DND-41 (cell line): ENCODE data around the gene TMEM231.

ENCODE experiments used
- ATAC-seq: fragments of 200-7000 bp; cut with Tn5 transposase; 3 replicates; pipeline ENCODE4 v1.9.1; 2021; ENCODE audit warnings: low read depth; ENCODE audit not compliant: insufficient read depth
- DNase-seq: peaks from one replicate; pipeline ENCODE4 v3.0.0-alpha.2; 2020
- H2AFZ ChIP-seq: 2 replicates; pipeline ENCODE4 v1.6.0; 2012; ENCODE audit warnings: low read depth, low read length
- H3K27ac ChIP-seq: 2 replicates; pipeline ENCODE4 v1.5.1; 2012; ENCODE audit warnings: low read length, inconsistent platforms
- H3K27me3 ChIP-seq: fragments of 200-600 bp; sonication (generic); 2 replicates; pipeline ENCODE4 v1.6.0; 2012; ENCODE audit warnings: low read length, mild to moderate bottlenecking, inconsistent platforms; ENCODE audit not compliant: insufficient read depth, poor library complexity
- H3K36me3 ChIP-seq: 2 replicates; pipeline ENCODE4 v1.5.1; 2012; ENCODE audit warnings: low read length, inconsistent platforms; ENCODE audit not compliant: insufficient read depth
- H3K4me1 ChIP-seq: 2 replicates; pipeline ENCODE4 v1.5.1; 2012; ENCODE audit warnings: mild to moderate bottlenecking, low read length; ENCODE audit not compliant: insufficient read depth
- H3K4me2 ChIP-seq: 2 replicates; pipeline ENCODE4 v1.6.0; 2012; ENCODE audit warnings: mild to moderate bottlenecking, moderate library complexity, low read length, inconsistent platforms; ENCODE audit not compliant: insufficient read depth
- H3K4me3 ChIP-seq, 2 experiments: fragments of 200-600 bp in 1 of 2; shearing (Covaris generic) in 1 of 2; 2 replicates each; pipeline ENCODE4 v1.5.1; 2012 to 2016; ENCODE audit warnings: inconsistent platforms in 2 of 2, low read length in 2 of 2, mild to moderate bottlenecking in 2 of 2, low read depth in 1 of 2, moderate library complexity in 1 of 2
- H3K79me2 ChIP-seq: 2 replicates; pipeline ENCODE4 v1.6.0; 2012; ENCODE audit warnings: low read length, inconsistent platforms; ENCODE audit not compliant: insufficient read depth
- H3K9ac ChIP-seq: 2 replicates; pipeline ENCODE4 v1.6.0; 2012; ENCODE audit warnings: low read depth, mild to moderate bottlenecking, inconsistent platforms, low read length, moderate library complexity
- H3K9me3 ChIP-seq: 2 replicates; pipeline ENCODE4 v1.5.1; 2012; ENCODE audit warnings: low read length, moderate library complexity, mild to moderate bottlenecking, inconsistent platforms; ENCODE audit not compliant: insufficient read depth, severe bottlenecking
- H4K20me1 ChIP-seq: 2 replicates; pipeline ENCODE4 v1.6.0; 2012; ENCODE audit warnings: low read length; ENCODE audit not compliant: insufficient read depth
- EZH2 ChIP-seq: IDR thresholded peaks from 3 replicates; pipeline ENCODE4 v1.6.1; 2012; ENCODE audit warnings: borderline replicate concordance, low read depth, mild to moderate bottlenecking, moderate library complexity, low read length, inconsistent platforms; ENCODE audit not compliant: severe bottlenecking
- TF ChIP-seq, protein P1 (sequence below): IDR thresholded peaks from 2 replicates; pipeline ENCODE4 v1.5.1; 2012; ENCODE audit warnings: borderline replicate concordance, low read length, moderate library complexity, mild to moderate bottlenecking; ENCODE audit not compliant: poor library complexity, severe bottlenecking; ENCODE audit errors: extremely low read depth

The TMEM231 gene

DNA sequence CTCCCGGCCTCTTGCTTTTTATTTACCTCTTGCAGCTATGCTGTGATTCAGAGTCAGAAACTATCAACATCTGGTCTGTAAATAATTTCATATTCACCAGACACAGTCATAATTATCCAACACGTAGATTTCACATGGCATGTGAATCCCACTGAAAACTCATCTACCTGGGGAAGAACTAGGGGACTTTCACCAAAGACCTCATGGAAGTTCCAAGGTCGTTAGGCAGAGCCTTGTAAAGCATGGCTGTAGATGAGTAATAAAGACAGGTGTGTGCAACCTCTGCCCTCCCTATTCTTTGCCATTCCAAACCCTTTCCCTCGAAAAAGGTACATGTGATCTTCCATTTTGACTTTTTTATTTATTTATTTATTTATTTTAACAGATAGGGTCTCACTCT is 18.3 kb downstream of the TMEM231 start:
- H3K27ac ChIP-seq, result no peak overlapping the region
- H3K4me1 ChIP-seq, result no peaks in the 10 kb centered on the region
- H3K4me2 ChIP-seq, result no peak overlapping the region
- no peaks in the 10 kb centered on the region for H4K20me1 ChIP-seq
- H3K27me3 ChIP-seq, result no peaks in the 10 kb centered on the region
- no peak overlapping the region for H2AFZ ChIP-seq
- TF ChIP-seq, protein P1, sequence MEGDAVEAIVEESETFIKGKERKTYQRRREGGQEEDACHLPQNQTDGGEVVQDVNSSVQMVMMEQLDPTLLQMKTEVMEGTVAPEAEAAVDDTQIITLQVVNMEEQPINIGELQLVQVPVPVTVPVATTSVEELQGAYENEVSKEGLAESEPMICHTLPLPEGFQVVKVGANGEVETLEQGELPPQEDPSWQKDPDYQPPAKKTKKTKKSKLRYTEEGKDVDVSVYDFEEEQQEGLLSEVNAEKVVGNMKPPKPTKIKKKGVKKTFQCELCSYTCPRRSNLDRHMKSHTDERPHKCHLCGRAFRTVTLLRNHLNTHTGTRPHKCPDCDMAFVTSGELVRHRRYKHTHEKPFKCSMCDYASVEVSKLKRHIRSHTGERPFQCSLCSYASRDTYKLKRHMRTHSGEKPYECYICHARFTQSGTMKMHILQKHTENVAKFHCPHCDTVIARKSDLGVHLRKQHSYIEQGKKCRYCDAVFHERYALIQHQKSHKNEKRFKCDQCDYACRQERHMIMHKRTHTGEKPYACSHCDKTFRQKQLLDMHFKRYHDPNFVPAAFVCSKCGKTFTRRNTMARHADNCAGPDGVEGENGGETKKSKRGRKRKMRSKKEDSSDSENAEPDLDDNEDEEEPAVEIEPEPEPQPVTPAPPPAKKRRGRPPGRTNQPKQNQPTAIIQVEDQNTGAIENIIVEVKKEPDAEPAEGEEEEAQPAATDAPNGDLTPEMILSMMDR, result no peak
- TF ChIP-seq EZH2, result no peak
- no peaks in the 10 kb centered on the region for H3K79me2 ChIP-seq
- DNase-seq, result no peak
- H3K9me3 ChIP-seq, result no peaks in the 10 kb centered on the region
- no peaks in the 10 kb centered on the region for H3K36me3 ChIP-seq
- no peak overlapping the region for H3K9ac ChIP-seq
- no peak overlapping the region for H3K4me3 ChIP-seq
- ATAC-seq, result no peak

DNA sequence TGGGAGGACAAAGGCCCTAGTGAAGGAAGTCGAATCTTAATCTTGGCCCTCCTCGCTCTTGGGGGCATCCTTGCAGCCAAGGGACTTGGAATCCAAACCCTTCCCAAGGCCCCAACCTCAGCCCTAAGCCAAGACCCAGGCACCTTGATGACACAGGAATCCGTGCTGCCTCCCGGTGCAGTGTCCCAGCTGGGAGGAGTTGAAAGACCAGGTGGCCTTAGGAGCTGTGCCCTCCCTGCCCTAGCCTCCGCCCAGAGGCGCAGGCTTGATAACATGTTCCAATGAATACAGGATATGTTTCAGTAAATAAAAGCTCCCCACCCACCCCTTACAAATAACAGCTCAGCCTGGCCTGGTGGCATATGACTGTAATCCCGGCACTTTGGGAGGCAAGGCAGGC is 20.2 kb downstream of the TMEM231 start, which contains the start of gene CHST5:
Gene CHST5, minus strand, starts transcription at position 208 of the 400 bp plus-strand sequence. CDS start 5,724 bp downstream, outside the sequence.
- H3K36me3 ChIP-seq, result no peaks in the 10 kb centered on the region
- no peak for ATAC-seq
- no peak within 1 kb of the TSS for H3K9ac ChIP-seq
- no peak within 1 kb of the TSS for H3K4me3 ChIP-seq
- no peaks in the 10 kb centered on the region for H3K4me1 ChIP-seq
- no peak within 1 kb of the TSS for H3K27ac ChIP-seq
- H2AFZ ChIP-seq, result no peak within 1 kb of the TSS
- no peaks in the 10 kb centered on the region for H3K27me3 ChIP-seq
- H3K9me3 ChIP-seq, result no peaks in the 10 kb centered on the region
- no peak for DNase-seq
- H3K4me2 ChIP-seq, result no peak within 1 kb of the TSS
- no peaks in the 10 kb centered on the region for H4K20me1 ChIP-seq
- TF ChIP-seq, protein P1, result no peak
- H3K79me2 ChIP-seq, result no peaks in the 10 kb centered on the region

DNA sequence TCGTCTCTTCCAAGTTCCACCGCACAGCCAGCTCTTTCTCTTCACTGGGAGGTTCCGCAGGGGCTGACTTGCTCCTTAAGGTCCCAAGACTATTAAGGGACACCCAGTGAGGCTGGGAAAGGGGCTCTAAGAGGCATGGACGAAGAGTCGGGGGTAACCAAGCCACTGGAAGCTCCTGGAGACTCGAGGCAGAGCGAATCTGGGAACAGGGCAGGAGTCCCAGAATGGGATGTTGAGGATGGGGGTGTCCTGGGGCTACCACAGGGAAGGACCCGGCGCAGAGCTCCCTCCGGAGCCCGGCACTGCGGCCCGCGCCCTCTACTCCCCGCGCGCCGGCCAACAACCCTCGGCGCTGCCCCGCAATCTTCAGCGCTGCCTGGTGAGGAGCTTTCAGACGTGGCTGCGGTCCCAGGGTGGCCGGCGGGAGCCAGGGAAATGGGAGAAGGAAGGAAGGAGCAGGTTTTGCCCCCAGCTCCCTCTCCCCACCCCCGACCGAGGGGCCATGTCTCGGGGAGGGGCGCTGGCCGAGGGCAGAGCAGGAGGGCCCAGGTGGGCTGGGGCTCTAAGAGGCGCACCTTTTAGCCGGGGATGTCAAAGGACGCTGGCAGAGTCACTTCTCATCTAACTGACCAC is 20.7 kb downstream of the TMEM231 start:
- no peak for DNase-seq

More for the DNA sequence above, 20.7 kb downstream of the TMEM231 start:
- ATAC-seq, result no peak
- Histone ChIP-seq H2AFZ (no peak overlapping the region), H3K36me3 (no peaks in the 10 kb centered on the region), H3K4me3 (no peak overlapping the region), H3K4me1 (no peaks in the 10 kb centered on the region), H4K20me1 (no peaks in the 10 kb centered on the region), H3K9me3 (no peaks in the 10 kb centered on the region), H3K79me2 (no peaks in the 10 kb centered on the region), H3K4me2 (no peak overlapping the region), H3K27me3 (no peaks in the 10 kb centered on the region), H3K9ac (no peak overlapping the region), H3K27ac (no peak overlapping the region)
- TF ChIP-seq, protein P1, result no peak
- TF ChIP-seq EZH2, result no peak
